GM23248 (cell line): ENCODE results near the gene PRRG2. TPM values are rescaled to one million over a fixed set of nuclear protein-coding genes. Genes with fewer than 3 reads are reported as not detected.

Experiments used
- DNase-seq: peaks from one replicate; pipeline ENCODE4 v3.0.0-alpha.2; 2015
- H2AFZ ChIP-seq: fragments of 200-600 bp; sonication (generic); 2 replicates; pipeline ENCODE4 v1.6.1; 2016; ENCODE audit warnings: antibody characterized with exemption
- H3F3A ChIP-seq: fragments of 200-600 bp; sonication (generic); 2 replicates; pipeline ENCODE4 v1.6.1; 2016; ENCODE audit warnings: mild to moderate bottlenecking, antibody characterized with exemption, mixed run types; ENCODE audit not compliant: insufficient read depth
- H3K27ac ChIP-seq: fragments of 200-600 bp; sonication (generic); 2 replicates; pipeline ENCODE4 v1.5.1; 2016; ENCODE audit warnings: mild to moderate bottlenecking
- H3K27me3 ChIP-seq: fragments of 200-600 bp; sonication (generic); replicated peaks from 2 replicates; pipeline ENCODE4 v1.6.1; 2016; ENCODE audit warnings: mild to moderate bottlenecking; ENCODE audit not compliant: insufficient read depth
- H3K36me3 ChIP-seq: fragments of 200-600 bp; sonication (generic); 2 replicates; pipeline ENCODE4 v1.6.1; 2016; ENCODE audit warnings: low read depth, mild to moderate bottlenecking
- H3K4me1 ChIP-seq: fragments of 200-600 bp; sonication (generic); 2 replicates; pipeline ENCODE4 v1.6.1; 2016; ENCODE audit warnings: mild to moderate bottlenecking; ENCODE audit not compliant: insufficient read depth
- H3K4me2 ChIP-seq: fragments of 200-600 bp; sonication (generic); one replicate; pipeline ENCODE4 v1.6.1; 2016; ENCODE audit warnings: mild to moderate bottlenecking; ENCODE audit not compliant: unreplicated experiment
- H3K4me3 ChIP-seq: fragments of 200-600 bp; sonication (generic); 2 replicates; pipeline ENCODE4 v1.5.1; 2016; ENCODE audit warnings: mild to moderate bottlenecking
- H3K79me2 ChIP-seq: fragments of 200-600 bp; sonication (generic); 2 replicates; pipeline ENCODE4 v1.6.1; 2016; ENCODE audit warnings: mild to moderate bottlenecking; ENCODE audit not compliant: insufficient read depth
- H3K9ac ChIP-seq: fragments of 200-600 bp; sonication (generic); 2 replicates; pipeline ENCODE4 v1.6.1; 2016; ENCODE audit warnings: mild to moderate bottlenecking
- H3K9me2 ChIP-seq: fragments of 200-600 bp; sonication (generic); 2 replicates; pipeline ENCODE4 v1.6.1; 2016; ENCODE audit warnings: mixed run types, mild to moderate bottlenecking, moderate library complexity; ENCODE audit not compliant: insufficient read depth
- H3K9me3 ChIP-seq: fragments of 200-600 bp; sonication (generic); one replicate; pipeline ENCODE4 v1.6.1; 2017; ENCODE audit warnings: low read depth
- H4K20me1 ChIP-seq: fragments of 200-600 bp; sonication (generic); 2 replicates; pipeline ENCODE4 v1.6.0; 2016; ENCODE audit not compliant: insufficient read depth
- EZH2 ChIP-seq: fragments of 200-600 bp; sonication (generic); IDR thresholded peaks from 2 replicates; pipeline ENCODE4 v1.6.1; 2018; ENCODE audit warnings: antibody characterized with exemption, mild to moderate bottlenecking; ENCODE audit not compliant: insufficient read depth, poor library complexity, severe bottlenecking
- EZH2phosphoT487 ChIP-seq: fragments of 200-600 bp; sonication (generic); IDR thresholded peaks from 2 replicates; pipeline ENCODE4 v1.6.1; 2018; ENCODE audit warnings: antibody characterized with exemption, moderate library complexity, mild to moderate bottlenecking, low read depth; ENCODE audit not compliant: insufficient read depth
- WGBS, 2 experiments: methylation state at CpG; one replicate each; pipeline ENCODE4 v1.1.6; 2015 to 2017; ENCODE audit warnings: low lambda C conversion rate in 2 of 2, low coverage in 1 of 2; ENCODE audit errors: missing lambda C conversion rate in 2 of 2; 5-methylcytosine and 5-hydroxymethylcytosine counted together
- in situ Hi-C: fragments of 300-500 bp; cut with MboI; formaldehyde crosslinking; loops from 2 replicates; pipeline ENCODE4 v1.15.0; 2020
- polyA plus RNA-seq: library from polyadenylated mRNA; unstranded; fragments of >200 nt; fragmentation: Nextera tagmentation; extraction: Ambion mirVana; gene quantifications from 2 replicates; pipeline ENCODE4 v1.2.1, GENCODE V29; 2016
- small RNA-seq: library from RNA; depleted of rRNA; stranded (forward); fragments of <200 nt; gene quantifications from one replicate; pipeline ENCODE3, GENCODE V24; 2014; ENCODE audit warnings: low read depth, low replicate concordance
- total RNA-seq: library from RNA; depleted of rRNA; stranded (reverse); fragments of >200 nt; shearing (Covaris generic); gene quantifications from 2 replicates; pipeline ENCODE4 v1.2.3, GENCODE V29; 2014; rRNA removed

PRRG2 gene
- total and polyA plus RNA-seq, 2 experiments from 2014 or later: 0.13 TPM; not detected in 1

DNA sequence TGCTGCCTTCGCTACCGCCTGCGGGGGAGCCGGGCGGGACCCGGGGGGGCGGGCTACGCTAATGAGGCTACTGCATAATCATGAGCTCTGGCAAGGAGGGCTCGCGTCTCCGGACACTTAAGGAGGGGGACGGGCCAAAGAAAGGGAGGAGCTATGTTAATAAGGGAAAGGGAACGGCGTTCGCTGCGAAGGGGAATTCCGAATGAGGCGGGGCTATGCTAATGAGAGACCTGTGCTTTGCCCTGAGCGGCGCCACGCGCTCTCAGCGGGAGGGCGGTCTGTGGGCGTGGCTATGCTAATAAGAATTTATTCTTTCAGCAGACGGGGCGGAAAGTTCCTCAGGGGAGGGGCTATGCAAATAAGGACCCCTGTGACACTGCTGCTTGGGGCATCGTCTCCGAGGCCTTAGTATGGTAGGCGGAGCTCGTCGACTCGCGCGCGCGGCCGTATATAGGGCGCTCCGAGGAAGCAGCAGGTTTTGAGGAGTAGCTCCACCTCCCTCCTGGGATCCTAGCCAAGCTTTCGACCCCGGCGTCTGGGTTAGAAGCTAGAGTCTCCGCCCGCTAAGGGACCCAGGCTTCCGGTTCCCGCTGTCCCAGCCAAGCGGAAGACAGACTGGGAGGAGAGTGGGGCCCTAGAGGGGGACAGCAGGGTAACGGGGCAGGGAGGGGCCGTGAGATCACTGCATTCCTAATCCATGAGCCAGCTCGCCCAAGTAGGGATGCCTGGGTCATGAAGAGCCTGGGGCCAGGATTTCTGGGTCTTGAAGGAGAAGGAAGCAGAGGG lies 59.2 kb downstream of the PRRG2 start, which contains the start of gene RRAS:
TSS of gene RRAS (minus strand) at position 31 of the 786 bp plus-strand sequence. CDS start 45 bp downstream, outside the sequence.
- H3K9me2 ChIP-seq: no peaks in the 10 kb centered on the region
- H3K9ac ChIP-seq: peak within 1 kb of the TSS; percentile 99
- no peak within 1 kb of the TSS for H2AFZ ChIP-seq
- no peaks in the 10 kb centered on the region for H3K9me3 ChIP-seq
- DNase-seq: peak; percentile 100
- in situ Hi-C loops: no loop called here
- peaks cover 14% of the 10 kb centered on the region for H3K4me1 ChIP-seq
- TF ChIP-seq EZH2phosphoT487 (no peak), EZH2 (no peak)
- peak within 1 kb of the TSS; percentile 95 for H3K4me3 ChIP-seq
- H3K79me2 ChIP-seq: peaks cover 56% of the 10 kb centered on the region
- 0 to 1% methylated on average over 42 to 51 of the region's 51 CpGs for WGBS, 2 experiments
- H3K36me3 ChIP-seq: peaks cover 2% of the 10 kb centered on the region; the same call in 1 of the 2 replicates
- H3K27ac ChIP-seq: peak within 1 kb of the TSS; percentile 100
- H3F3A ChIP-seq: peaks cover 8% of the 10 kb centered on the region
- no peaks in the 10 kb centered on the region for H4K20me1 ChIP-seq
- H3K27me3 ChIP-seq: no peaks in the 10 kb centered on the region
- H3K4me2 ChIP-seq: peak within 1 kb of the TSS; percentile 97

Small RNA genes within 50 kb of the gene (small RNA-seq; reads per million reads assigned to genes)
- gene RF00019: not detected

Other genes starting within 250 kb of the PRRG2 start
- gene CD37, start 245.9 kb upstream of the PRRG2 start, total RNA-seq: not detected in 2 replicates
- 1.8 and 2.4 TPM in 2 replicates for gene CD37, start 245.9 kb upstream of the PRRG2 start, polyA plus RNA-seq
- 13.9 and 18.7 TPM in 2 replicates for gene TEAD2, start 218.9 kb upstream of the PRRG2 start, total RNA-seq
- gene TEAD2, start 218.9 kb upstream of the PRRG2 start, polyA plus RNA-seq: 7.1 and 7.8 TPM in 2 replicates
- 0.63 TPM in 1 of 2 replicates, not detected in the other for gene DKKL1, start 217.4 kb upstream of the PRRG2 start, total RNA-seq
- gene DKKL1, start 217.4 kb upstream of the PRRG2 start, polyA plus RNA-seq: 0.30 TPM in 1 of 2 replicates, not detected in the other
- gene KASH5, start 193.1 kb upstream of the PRRG2 start, total RNA-seq: not detected in 2 replicates
- not detected in 2 replicates for gene KASH5, start 193.1 kb upstream of the PRRG2 start, polyA plus RNA-seq
- gene PTH2, start 157.9 kb upstream of the PRRG2 start, total RNA-seq: not detected in 2 replicates
- not detected in 2 replicates for gene PTH2, start 157.9 kb upstream of the PRRG2 start, polyA plus RNA-seq
- not detected in 2 replicates for gene GFY, start 155.9 kb upstream of the PRRG2 start, total RNA-seq
- gene GFY, start 155.9 kb upstream of the PRRG2 start, polyA plus RNA-seq: not detected in 2 replicates
- gene SLC17A7, start 139.8 kb upstream of the PRRG2 start, total RNA-seq: not detected in 2 replicates
- not detected in 2 replicates for gene SLC17A7, start 139.8 kb upstream of the PRRG2 start, polyA plus RNA-seq
- gene PIH1D1, start 129.5 kb upstream of the PRRG2 start, total RNA-seq: 68.0 and 90.2 TPM in 2 replicates
- gene PIH1D1, start 129.5 kb upstream of the PRRG2 start, polyA plus RNA-seq: 73.5 and 79.9 TPM in 2 replicates
- 30.4 and 43.8 TPM in 2 replicates for gene ALDH16A1, start 128.1 kb upstream of the PRRG2 start, total RNA-seq
- gene ALDH16A1, start 128.1 kb upstream of the PRRG2 start, polyA plus RNA-seq: 9.0 and 9.4 TPM in 2 replicates
- gene FLT3LG, start 107.1 kb upstream of the PRRG2 start, total RNA-seq: 1.3 and 1.6 TPM in 2 replicates
- gene FLT3LG, start 107.1 kb upstream of the PRRG2 start, polyA plus RNA-seq: 4.6 and 5.7 TPM in 2 replicates
- 1,590 and 2,272 TPM in 2 replicates for gene RPL13A, start 93.7 kb upstream of the PRRG2 start, total RNA-seq
- 893 and 894 TPM in 2 replicates for gene RPL13A, start 93.7 kb upstream of the PRRG2 start, polyA plus RNA-seq
- gene RPS11, start 84.9 kb upstream of the PRRG2 start, total RNA-seq: 1,666 and 2,372 TPM in 2 replicates
- gene RPS11, start 84.9 kb upstream of the PRRG2 start, polyA plus RNA-seq: 813 and 832 TPM in 2 replicates
- gene FCGRT, start 68.7 kb upstream of the PRRG2 start, total RNA-seq: 65.4 and 75.3 TPM in 2 replicates
- gene FCGRT, start 68.7 kb upstream of the PRRG2 start, polyA plus RNA-seq: 89.9 and 98.4 TPM in 2 replicates
- gene RCN3, start 53.3 kb upstream of the PRRG2 start, total RNA-seq: 570 and 656 TPM in 2 replicates
- gene RCN3, start 53.3 kb upstream of the PRRG2 start, polyA plus RNA-seq: 779 and 813 TPM in 2 replicates
- 46.0 and 53.2 TPM in 2 replicates for gene NOSIP, start 760 bp upstream of the PRRG2 start, total RNA-seq
- 78.7 and 84.3 TPM in 2 replicates for gene NOSIP, start 760 bp upstream of the PRRG2 start, polyA plus RNA-seq
- gene PRR12, start 9.9 kb downstream of the PRRG2 start, total RNA-seq: 2.7 and 2.9 TPM in 2 replicates
- gene PRR12, start 9.9 kb downstream of the PRRG2 start, polyA plus RNA-seq: 0.85 and 0.86 TPM in 2 replicates
- gene RRAS, start 58.8 kb downstream of the PRRG2 start, total RNA-seq: 61.0 and 116 TPM in 2 replicates
- 337 and 347 TPM in 2 replicates for gene RRAS, start 58.8 kb downstream of the PRRG2 start, polyA plus RNA-seq
- 18.6 and 28.7 TPM in 2 replicates for gene SCAF1, start 60.9 kb downstream of the PRRG2 start, total RNA-seq
- 8.4 and 8.5 TPM in 2 replicates for gene SCAF1, start 60.9 kb downstream of the PRRG2 start, polyA plus RNA-seq
- gene IRF3, start 84.5 kb downstream of the PRRG2 start, total RNA-seq: 50.0 and 55.6 TPM in 2 replicates
- 28.6 and 28.8 TPM in 2 replicates for gene IRF3, start 84.5 kb downstream of the PRRG2 start, polyA plus RNA-seq
- gene BCL2L12, start 84.6 kb downstream of the PRRG2 start, total RNA-seq: 4.3 and 9.5 TPM in 2 replicates
- gene BCL2L12, start 84.6 kb downstream of the PRRG2 start, polyA plus RNA-seq: 16.6 and 16.7 TPM in 2 replicates
- 192 and 225 TPM in 2 replicates for gene PRMT1, start 96.0 kb downstream of the PRRG2 start, total RNA-seq
- gene PRMT1, start 96.0 kb downstream of the PRRG2 start, polyA plus RNA-seq: 164 and 173 TPM in 2 replicates
- gene ADM5, start 108.3 kb downstream of the PRRG2 start, total RNA-seq: 0.25 TPM in 1 of 2 replicates, not detected in the other
- 0.10 TPM in 1 of 2 replicates, not detected in the other for gene ADM5, start 108.3 kb downstream of the PRRG2 start, polyA plus RNA-seq
- 11.7 and 16.6 TPM in 2 replicates for gene CPT1C, start 109.8 kb downstream of the PRRG2 start, total RNA-seq
- gene CPT1C, start 109.8 kb downstream of the PRRG2 start, polyA plus RNA-seq: 14.3 and 16.8 TPM in 2 replicates
- gene TSKS, start 182.0 kb downstream of the PRRG2 start, total RNA-seq: 0.38 and 2.1 TPM in 2 replicates
- gene TSKS, start 182.0 kb downstream of the PRRG2 start, polyA plus RNA-seq: 0.31 and 0.93 TPM in 2 replicates
- gene AP2A1, start 185.7 kb downstream of the PRRG2 start, total RNA-seq: 118 and 124 TPM in 2 replicates
- 64.2 and 64.9 TPM in 2 replicates for gene AP2A1, start 185.7 kb downstream of the PRRG2 start, polyA plus RNA-seq
- gene FUZ, start 232.0 kb downstream of the PRRG2 start, total RNA-seq: 17.7 and 21.1 TPM in 2 replicates
- gene FUZ, start 232.0 kb downstream of the PRRG2 start, polyA plus RNA-seq: 11.7 and 15.1 TPM in 2 replicates
- 21.8 and 24.2 TPM in 2 replicates for gene MED25, start 237.0 kb downstream of the PRRG2 start, total RNA-seq
- gene MED25, start 237.0 kb downstream of the PRRG2 start, polyA plus RNA-seq: 17.4 and 21.9 TPM in 2 replicates